SK-N-MC (cell line): ENCODE data around the gene MIGA1.

Source experiments
- EZH2 ChIP-seq: fragments of 200-600 bp; sonication (generic); IDR thresholded peaks from one replicate; pipeline ENCODE4 v1.6.1; 2017; ENCODE audit warnings: antibody characterized with exemption
- FOXP2 ChIP-seq: optimal IDR thresholded peaks from 2 replicates; pipeline ENCODE3; 2011; ENCODE audit warnings: mild to moderate bottlenecking, moderate library complexity; ENCODE audit not compliant: insufficient read depth; ENCODE audit errors: extremely low read length, control extremely low read depth
- POLR2AphosphoS5 ChIP-seq: IDR thresholded peaks from 2 replicates; pipeline ENCODE4 v1.6.1; 2012; ENCODE audit warnings: mild to moderate bottlenecking, low read depth, low read length, borderline replicate concordance

- no peak for TF ChIP-seq EZH2
- TF ChIP-seq POLR2AphosphoS5, result no peak
- no peak for TF ChIP-seq FOXP2
Observed at GRCh38 chr1:77829851-77830250, 50.4 kb downstream of the MIGA1 start.
